ENCODE measurements around the gene ATG16L2.

DNA sequence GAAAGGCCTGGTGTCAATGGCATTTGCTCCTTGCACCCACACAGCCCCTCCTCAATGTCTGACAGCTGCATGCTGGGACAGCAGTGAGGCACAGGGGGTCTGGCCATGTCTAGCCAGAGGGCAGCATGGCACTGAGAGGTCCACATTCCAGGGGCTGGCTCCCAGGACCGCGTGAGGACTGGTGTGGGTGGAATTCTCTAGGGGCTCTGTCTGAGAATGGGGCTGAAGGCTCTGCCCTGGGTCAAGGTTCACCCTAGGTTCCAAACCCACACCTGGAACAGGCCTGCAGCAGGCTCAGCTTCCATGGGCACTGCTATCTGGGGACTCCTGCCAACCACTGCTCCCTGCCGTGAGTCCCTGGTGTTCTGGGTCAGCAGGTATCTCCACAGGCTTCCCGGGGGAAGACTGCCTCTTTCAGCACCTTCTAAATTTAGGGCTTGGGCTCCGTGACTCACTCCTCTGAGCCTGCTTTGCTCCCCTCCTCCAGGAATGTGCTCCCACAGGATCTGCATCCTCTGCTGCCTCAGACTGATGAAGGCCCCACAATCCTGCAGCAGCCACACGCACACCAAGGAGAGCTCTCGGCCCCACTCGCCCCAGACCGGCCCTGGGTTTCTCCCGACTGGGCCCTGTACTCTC, 24.6 kb upstream of the ATG16L2 start:
- TF ChIP-seq CTCF (IDR thresholded peaks at IDR 0.05 in 4 of 5, conservative IDR thresholded peaks at IDR 0.05 in 1 of 5) (no peak), POLR2A (IDR thresholded peaks at IDR 0.05) (no peak)
